Osteoblast (primary cell): ENCODE measurements around the gene CALR3. TPM values are rescaled to one million over a fixed set of nuclear protein-coding genes. Genes with fewer than 3 reads are reported as not detected.

ENCODE experiments used
- DNase-seq: peaks from one replicate; pipeline ENCODE4 v3.0.0; 2011; ENCODE audit warnings: low spot score, mixed read lengths; ENCODE audit not compliant: insufficient read length; ENCODE audit errors: missing footprints
- H2AFZ ChIP-seq: 2 replicates; pipeline ENCODE4 v1.6.0; 2011; ENCODE audit warnings: mild to moderate bottlenecking, low read length
- H3K27ac ChIP-seq: 2 replicates; pipeline ENCODE4 v1.5.1; 2011; ENCODE audit warnings: mild to moderate bottlenecking, low read depth, low read length, moderate library complexity
- H3K27me3 ChIP-seq: 2 replicates; pipeline ENCODE4 v1.6.0; 2012; ENCODE audit warnings: mild to moderate bottlenecking, control low read depth, inconsistent platforms, low read length, moderate library complexity; ENCODE audit not compliant: insufficient read depth
- H3K36me3 ChIP-seq: 2 replicates; pipeline ENCODE4 v1.5.1; 2011; ENCODE audit warnings: mild to moderate bottlenecking, low read length, control low read depth, moderate library complexity; ENCODE audit not compliant: insufficient read depth
- H3K4me1 ChIP-seq: 2 replicates; pipeline ENCODE4 v1.5.1; 2011; ENCODE audit warnings: mild to moderate bottlenecking, low read length, control low read depth, moderate library complexity; ENCODE audit not compliant: insufficient read depth
- H3K4me2 ChIP-seq: 2 replicates; pipeline ENCODE4 v1.6.0; 2011; ENCODE audit warnings: mild to moderate bottlenecking, low read length; ENCODE audit not compliant: insufficient read depth
- H3K4me3 ChIP-seq: fragments of 200-600 bp; sonication (generic); 3 replicates; pipeline ENCODE4 v1.5.1; 2012; ENCODE audit warnings: mild to moderate bottlenecking, low read length, inconsistent platforms; ENCODE audit not compliant: insufficient read depth
- H3K79me2 ChIP-seq: 2 replicates; pipeline ENCODE4 v1.6.0; 2012; ENCODE audit warnings: mild to moderate bottlenecking, low read length, control low read depth, inconsistent platforms; ENCODE audit not compliant: insufficient read depth
- H3K9me3 ChIP-seq: 2 replicates; pipeline ENCODE4 v1.5.1; 2011; ENCODE audit warnings: low read depth, low read length, control low read depth
- H4K20me1 ChIP-seq: 2 replicates; pipeline ENCODE4 v1.6.0; 2012; ENCODE audit warnings: mild to moderate bottlenecking, low read length, control low read depth; ENCODE audit not compliant: insufficient read depth
- small RNA-seq: library from RNA; depleted of rRNA; stranded (forward); fragments of <200 nt; gene quantifications from one replicate; pipeline ENCODE3, GENCODE V24; 2012
- total RNA-seq: library from RNA; depleted of rRNA; stranded (reverse); fragments of >200 nt; gene quantifications from 2 replicates; pipeline ENCODE4 v1.2.3, GENCODE V29; 2012
- TF ChIP-seq, protein P1 (sequence below): IDR thresholded peaks from 2 replicates; pipeline ENCODE4 v1.5.1; 2011; ENCODE audit warnings: mild to moderate bottlenecking, low read depth, low read length, moderate library complexity; ENCODE audit errors: extremely low read depth

Gene CALR3
- total RNA-seq, 1 donor = not detected

DNA sequence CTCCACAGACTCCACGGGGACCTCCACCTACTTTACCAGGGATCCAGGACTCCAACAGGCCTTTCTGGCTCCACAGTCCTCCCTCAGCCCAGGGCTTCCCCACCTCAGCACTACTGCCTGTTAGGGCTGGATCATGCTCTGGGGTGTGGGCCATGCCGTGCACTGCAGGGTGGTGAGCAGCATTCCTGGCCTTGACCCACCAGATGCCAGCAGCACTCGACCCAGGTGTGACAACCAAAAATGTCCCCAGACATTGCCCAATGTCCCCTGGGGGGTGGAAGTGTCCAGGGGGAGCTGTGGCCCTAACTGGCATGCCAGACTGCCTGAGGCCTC is 66.2 kb downstream of the CALR3 start:
- Histone ChIP-seq H3K9me3 (no peaks in the 10 kb centered on the region), H3K27me3 (no peaks in the 10 kb centered on the region), H3K4me3 (no peak overlapping the region), H3K4me2 (no peak overlapping the region), H3K27ac (no peak overlapping the region), H3K79me2 (no peaks in the 10 kb centered on the region), H2AFZ (no peak overlapping the region), H3K4me1 (peaks cover 3% of the 10 kb centered on the region), H3K36me3 (peaks cover 51% of the 10 kb centered on the region), H4K20me1 (peaks cover 3% of the 10 kb centered on the region)
- peak; percentile 17 for DNase-seq
- TF ChIP-seq, protein P1, sequence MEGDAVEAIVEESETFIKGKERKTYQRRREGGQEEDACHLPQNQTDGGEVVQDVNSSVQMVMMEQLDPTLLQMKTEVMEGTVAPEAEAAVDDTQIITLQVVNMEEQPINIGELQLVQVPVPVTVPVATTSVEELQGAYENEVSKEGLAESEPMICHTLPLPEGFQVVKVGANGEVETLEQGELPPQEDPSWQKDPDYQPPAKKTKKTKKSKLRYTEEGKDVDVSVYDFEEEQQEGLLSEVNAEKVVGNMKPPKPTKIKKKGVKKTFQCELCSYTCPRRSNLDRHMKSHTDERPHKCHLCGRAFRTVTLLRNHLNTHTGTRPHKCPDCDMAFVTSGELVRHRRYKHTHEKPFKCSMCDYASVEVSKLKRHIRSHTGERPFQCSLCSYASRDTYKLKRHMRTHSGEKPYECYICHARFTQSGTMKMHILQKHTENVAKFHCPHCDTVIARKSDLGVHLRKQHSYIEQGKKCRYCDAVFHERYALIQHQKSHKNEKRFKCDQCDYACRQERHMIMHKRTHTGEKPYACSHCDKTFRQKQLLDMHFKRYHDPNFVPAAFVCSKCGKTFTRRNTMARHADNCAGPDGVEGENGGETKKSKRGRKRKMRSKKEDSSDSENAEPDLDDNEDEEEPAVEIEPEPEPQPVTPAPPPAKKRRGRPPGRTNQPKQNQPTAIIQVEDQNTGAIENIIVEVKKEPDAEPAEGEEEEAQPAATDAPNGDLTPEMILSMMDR = no peak

DNA sequence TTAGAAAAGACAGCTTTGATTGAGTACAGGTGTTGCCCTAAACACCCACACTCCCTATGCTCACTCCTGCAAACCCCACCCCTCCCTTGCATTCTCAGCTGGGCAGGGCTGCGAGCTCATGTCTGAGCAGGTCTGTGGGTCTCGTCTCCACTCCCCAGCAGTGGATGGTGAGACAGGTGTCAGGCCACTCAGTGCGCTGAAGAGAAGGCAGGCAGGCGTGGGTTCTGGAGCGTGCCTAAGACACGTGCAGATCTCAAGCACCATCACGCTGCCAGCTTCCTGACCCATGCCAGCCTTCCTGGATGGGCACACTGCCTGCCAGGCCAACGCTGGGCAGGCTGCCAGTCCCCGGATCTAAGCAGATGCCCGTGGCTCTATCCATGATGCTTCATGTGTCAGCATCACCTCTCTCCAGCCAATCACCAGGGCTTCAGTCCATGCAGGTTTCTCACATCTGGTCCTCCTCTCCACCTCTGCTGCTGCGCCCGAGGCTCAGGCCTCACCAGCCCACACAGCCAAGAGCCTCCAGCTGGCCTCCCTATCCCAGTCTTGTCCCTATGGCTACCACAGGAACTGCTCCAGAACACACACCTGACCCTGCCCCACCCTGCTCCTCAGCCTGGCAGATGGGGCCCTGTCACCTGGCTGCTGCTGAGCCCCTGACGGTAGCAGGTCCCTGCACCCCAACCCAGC is 66.8 kb downstream of the CALR3 start:
- H3K36me3 ChIP-seq = peaks cover 50% of the 10 kb centered on the region
- no peak overlapping the region for H3K4me2 ChIP-seq

More for the DNA sequence above, 66.8 kb downstream of the CALR3 start:
- Histone ChIP-seq H3K27ac (no peak overlapping the region), H2AFZ (no peak overlapping the region), H3K4me3 (no peak overlapping the region), H3K27me3 (no peaks in the 10 kb centered on the region), H3K79me2 (no peaks in the 10 kb centered on the region), H3K4me1 (no peaks in the 10 kb centered on the region), H4K20me1 (peaks cover 3% of the 10 kb centered on the region), H3K9me3 (no peaks in the 10 kb centered on the region)
- TF ChIP-seq, protein P1 = no peak
- DNase-seq = peak; percentile 48

Small RNA genes lying within 50 kb of the gene (small RNA-seq; reads per million reads assigned to genes)
- not detected for gene RN7SL146P

Other genes with a start within 250 kb of the CALR3 start
- gene KLF2, start 171.3 kb downstream of the CALR3 start, total RNA-seq = 11.2 and 16.6 TPM in 2 replicates
- 13.8 and 15.2 TPM in 2 replicates for gene EPS15L1, start 24.2 kb downstream of the CALR3 start, total RNA-seq
- gene C19orf44, start 227 bp upstream of the CALR3 start, total RNA-seq = 7.2 and 7.7 TPM in 2 replicates
- 5.8 and 6.5 TPM in 2 replicates for gene CHERP, start 46.3 kb upstream of the CALR3 start, total RNA-seq
- 38.0 and 41.5 TPM in 2 replicates for gene SLC35E1, start 76.2 kb upstream of the CALR3 start, total RNA-seq
- gene MED26, start 132.0 kb upstream of the CALR3 start, total RNA-seq = 5.8 and 6.5 TPM in 2 replicates
- 57.8 and 60.1 TPM in 2 replicates for gene SMIM7, start 164.0 kb upstream of the CALR3 start, total RNA-seq
- gene TMEM38A, start 165.0 kb upstream of the CALR3 start, total RNA-seq = 2.4 and 2.5 TPM in 2 replicates
- not detected in 2 replicates for gene NWD1, start 223.7 kb upstream of the CALR3 start, total RNA-seq